Posterior vena cava (tissue), 2 donors: ENCODE measurements around the gene AFAP1. TPM values are rescaled to one million over a fixed set of nuclear protein-coding genes. Genes with fewer than 3 reads are reported as not detected.

Source experiments
- DNase-seq: peaks from one replicate; pipeline ENCODE4 v3.0.0-alpha.2; 2020; ENCODE audit warnings: low spot score
- intact Hi-C, 2 donors: fragments of 100-400 bp; cut with DNase I; formaldehyde crosslinking; loops; one replicate each; pipeline versions ENCODE4 v1.14.1 to v1.14.2; 2022 to 2023
- total RNA-seq, 2 donors: library from RNA; stranded (reverse); fragmentation: NEBNext Ultra II Directional; extraction: Animal tissue kit (Norgen Biotek cat#: 25700); gene quantifications; one replicate each; pipeline ENCODE4 v1.2.1, GENCODE V29; 2021
- donor health status: DM: yes; HTN: yes; CAD: no.
- donor health status: DM: yes; HTN: yes; CAD: no.

The AFAP1 gene
- total RNA-seq, 2 donors from 2014 or later: 45.3 TPM

- intact Hi-C loops: loop anchor here (5.0 to 10.0 kb wide), 2 partner anchors 400 to 522 kb away; partner anchors contain the start of gene SORCS2 (in 1 of the 2)
- no peak for DNase-seq
These were observed 224.9 kb downstream of the AFAP1 start for GRCh38 chr4:7714738-7715137.

- intact Hi-C loops: loop anchor here in 1 of 2 donors (10.0 kb wide), 1 partner anchor 399 kb away; no protein-coding TSS in a partner anchor
- no peak for DNase-seq
These were observed 225.5 kb downstream of the AFAP1 start for GRCh38 chr4:7714176-7714575.

GRCh38 chr4:7713757-7714156, 225.9 kb downstream of the AFAP1 start:
- intact Hi-C loops: loop anchor here in 1 of 2 donors (10.0 kb wide), 1 partner anchor 399 kb away; no protein-coding TSS in a partner anchor
- no peak for DNase-seq

GRCh38 chr4:7712021-7712671, 227.5 kb downstream of the AFAP1 start:
- intact Hi-C loops: loop anchor here in 1 of 2 donors (10.0 kb wide), 1 partner anchor 397 kb away; no protein-coding TSS in a partner anchor
- DNase-seq: no peak

GRCh38 chr4:7711307-7711963, 228.2 kb downstream of the AFAP1 start:
- intact Hi-C loops: loop anchor here in 1 of 2 donors (10.0 kb wide), 1 partner anchor 397 kb away; no protein-coding TSS in a partner anchor
- DNase-seq: no peak

GRCh38 chr4:7710576-7711306, 228.9 kb downstream of the AFAP1 start:
- no peak for DNase-seq
- intact Hi-C loops: loop anchor here in 1 of 2 donors (10.0 kb wide), 1 partner anchor 396 kb away; no protein-coding TSS in a partner anchor

GRCh38 chr4:7710126-7710525, 229.5 kb downstream of the AFAP1 start:
- no peak for DNase-seq
- intact Hi-C loops: loop anchor here in 1 of 2 donors (10.0 kb wide), 1 partner anchor 395 kb away; no protein-coding TSS in a partner anchor

GRCh38 chr4:7709431-7709830, 230.2 kb downstream of the AFAP1 start:
- intact Hi-C loops: no loop called here
- no peak for DNase-seq

GRCh38 chr4:7708981-7709380, 230.7 kb downstream of the AFAP1 start:
- DNase-seq: no peak
- intact Hi-C loops: no loop called here

Other genes with a start within 250 kb of the AFAP1 start
- gene ABLIM2, start 219.0 kb upstream of the AFAP1 start, total RNA-seq: 10 to 100 TPM; 11.7 to 23.8 TPM